Medulla oblongata (tissue), 1 donor: Measurements from ENCODE around the gene ASB14.

ENCODE experiments used
- DNase-seq: peaks from one replicate; pipeline ENCODE4 v3.0.0-alpha.2; 2015; ENCODE audit errors: extremely low spot score

ASB14 gene

DNA sequence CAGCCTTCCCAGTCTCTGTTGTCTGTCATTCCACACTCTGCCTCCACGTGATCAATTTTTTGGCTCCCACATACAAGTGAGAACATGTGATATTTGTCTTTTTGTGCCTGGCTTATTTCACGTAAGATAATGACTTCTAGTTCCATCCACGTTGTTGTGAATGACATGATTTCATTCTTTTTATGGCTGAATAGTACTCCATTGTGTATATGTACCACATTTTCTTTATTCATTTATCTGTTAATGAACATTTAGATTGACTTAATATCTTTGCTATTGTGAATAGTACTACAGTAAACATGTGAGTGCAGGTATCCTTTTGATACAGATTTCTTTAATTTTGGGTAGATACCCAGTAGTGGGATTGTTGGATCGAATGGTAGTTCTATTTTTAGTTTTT lies 31.4 kb downstream of the ASB14 start:
- DNase-seq: no peak

DNA sequence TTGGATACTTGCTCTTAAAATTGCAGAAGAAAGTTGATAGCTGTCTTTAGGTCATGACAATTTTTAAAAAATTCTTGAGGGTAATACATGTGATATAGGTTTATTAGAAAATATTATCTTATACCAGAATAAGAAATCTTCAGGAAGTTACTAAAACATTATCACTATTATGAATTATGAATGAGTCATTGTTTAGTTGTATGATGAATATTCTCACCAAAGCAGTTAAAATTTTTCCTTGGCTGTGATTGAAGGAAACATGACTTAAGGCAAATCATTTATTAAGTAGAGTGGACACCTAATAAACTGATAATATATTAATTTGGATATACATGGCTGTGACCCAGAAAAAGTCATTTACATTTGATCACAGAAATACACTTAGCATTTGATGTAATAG lies 34.8 kb downstream of the ASB14 start:
- DNase-seq: no peak

DNA sequence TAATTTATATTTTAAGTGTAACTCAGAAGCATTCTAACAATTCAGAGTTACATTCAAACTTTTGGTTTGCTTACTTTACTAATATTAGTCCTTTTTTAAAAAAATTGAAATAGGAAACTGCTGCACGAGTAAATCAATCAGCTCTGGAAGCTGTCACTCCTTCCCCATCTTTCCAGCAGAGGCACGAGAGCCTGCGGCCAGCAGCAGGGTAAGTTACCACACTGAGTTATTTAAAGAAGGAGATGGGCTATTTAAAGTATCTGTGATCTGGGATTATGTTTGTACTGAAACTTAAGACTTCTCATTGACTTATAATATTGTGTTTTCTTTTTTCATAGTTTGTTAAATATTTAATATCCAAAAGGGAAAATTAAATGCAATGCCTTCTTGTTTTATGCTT lies 35.6 kb downstream of the ASB14 start:
- no peak for DNase-seq

DNA sequence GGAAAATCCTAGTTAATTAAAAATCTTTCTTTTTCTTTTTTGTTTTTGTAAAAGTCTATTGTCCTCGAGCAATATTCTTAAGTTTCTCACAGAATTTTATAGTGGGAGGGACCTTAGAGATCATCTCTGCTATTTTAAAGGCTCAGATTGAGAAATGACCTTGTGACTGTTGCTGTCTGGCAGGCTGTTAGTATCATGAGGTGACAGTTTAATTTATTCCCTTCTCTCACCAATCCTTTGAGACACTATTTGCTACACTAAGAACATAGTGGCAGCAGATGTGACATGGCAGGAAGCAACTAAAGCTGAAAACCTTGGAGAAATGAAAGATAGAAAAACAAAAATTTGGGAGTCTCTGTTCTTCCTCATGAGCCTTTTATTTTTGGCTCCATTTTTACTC lies 40.1 kb downstream of the ASB14 start:
- DNase-seq: peak; percentile 14

DNA sequence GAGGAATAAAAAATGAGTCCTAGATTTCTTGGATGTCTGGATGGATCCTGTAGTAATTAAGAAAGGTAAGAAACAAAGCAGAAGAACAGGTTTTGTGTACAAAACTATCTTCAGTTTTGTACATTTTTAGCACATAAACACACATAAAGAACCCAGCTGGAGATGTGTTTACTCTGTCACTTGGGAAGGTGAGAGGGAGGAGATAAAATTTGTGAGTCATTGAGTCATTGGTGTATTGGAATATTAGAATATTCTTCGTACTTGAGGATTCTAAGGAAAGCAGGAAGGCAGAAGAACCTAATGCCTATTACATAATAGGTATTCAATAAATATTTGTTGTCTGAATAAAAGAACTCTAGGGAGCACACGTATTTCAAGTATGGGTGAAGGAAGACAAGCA lies 47.5 kb downstream of the ASB14 start:
- DNase-seq: no peak

DNA sequence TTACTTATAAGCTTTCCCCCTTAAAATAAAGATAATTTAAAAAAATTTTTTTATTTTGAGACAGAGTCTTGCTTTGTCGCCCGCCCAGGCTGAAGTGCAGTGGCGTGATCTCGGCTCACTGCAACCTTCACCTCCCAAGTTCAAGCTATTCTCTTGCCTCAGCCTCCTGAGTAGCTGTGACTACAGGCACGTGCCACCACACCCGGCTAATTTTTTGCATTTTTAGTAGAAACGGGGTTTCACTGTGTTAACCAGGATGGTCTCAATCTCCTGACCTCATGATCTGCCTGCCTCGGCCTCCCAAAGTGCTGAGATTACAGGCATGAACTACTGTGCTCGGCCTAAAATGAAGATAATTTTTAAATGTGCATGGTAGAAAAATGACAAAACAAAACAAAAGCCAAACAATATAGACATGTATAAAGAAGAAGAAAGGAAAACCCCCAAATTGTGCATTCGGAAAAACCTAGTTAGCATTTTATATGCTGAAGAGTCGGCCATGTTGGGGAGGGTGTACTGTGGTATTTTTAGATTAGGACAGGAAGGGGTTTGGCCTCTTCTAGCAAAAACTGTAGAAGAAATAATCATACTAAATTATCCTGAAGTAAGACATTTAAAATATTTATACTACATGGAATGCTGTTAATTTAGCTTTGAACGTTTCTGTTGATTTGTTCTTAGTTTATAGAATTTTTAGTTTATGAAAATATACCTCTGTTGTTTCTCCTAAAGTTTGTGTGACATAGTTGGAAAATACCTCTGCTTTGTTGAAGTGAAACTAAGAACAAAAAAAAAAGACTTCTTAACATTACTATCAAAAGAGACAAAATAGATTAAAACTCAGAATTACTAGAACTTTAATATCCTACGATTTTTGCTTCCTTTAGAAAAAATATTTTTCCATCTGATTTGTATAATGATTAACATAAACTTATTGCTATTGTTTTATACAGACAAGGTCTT lies 57.6 kb downstream of the ASB14 start:
- DNase-seq: no peak

DNA sequence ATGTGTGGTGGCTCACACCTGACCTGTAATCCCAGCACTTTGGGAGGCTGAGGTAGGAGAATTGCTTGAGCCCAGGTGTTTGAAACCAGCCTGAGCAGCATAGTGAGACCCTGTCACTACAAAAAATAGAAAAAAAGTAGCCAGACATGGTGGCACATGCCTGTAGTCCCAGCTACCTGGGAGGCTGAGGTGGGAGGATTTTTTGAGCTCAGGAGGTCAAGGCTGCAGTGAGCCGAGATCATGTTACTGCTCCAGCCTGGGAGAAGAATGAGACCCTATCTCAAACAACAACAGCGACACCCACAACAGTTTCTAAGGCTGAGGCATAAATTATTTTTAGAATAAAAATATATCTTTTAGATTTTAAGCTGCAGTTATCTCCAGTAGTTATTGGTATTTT lies 58.7 kb downstream of the ASB14 start:
- DNase-seq: no peak

DNA sequence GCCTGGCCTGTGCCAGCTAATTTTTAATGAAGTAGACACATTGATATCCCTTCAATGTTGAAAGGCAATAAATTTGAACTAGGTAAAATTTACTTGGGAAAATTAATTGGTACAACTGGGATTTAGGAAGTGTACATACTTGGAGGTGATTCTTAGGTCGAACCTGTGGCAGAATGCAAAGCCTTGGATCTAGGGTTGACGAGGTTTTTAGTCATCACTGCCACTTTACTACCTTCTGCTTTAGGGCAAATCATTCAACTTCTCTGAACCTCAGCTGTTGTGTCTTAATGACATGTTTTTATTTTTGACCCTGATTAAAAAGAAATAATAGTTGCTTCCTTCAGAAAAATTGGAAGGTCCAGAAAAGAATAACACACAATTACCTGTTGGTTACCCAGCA lies 62.5 kb downstream of the ASB14 start:
- DNase-seq: no peak

DNA sequence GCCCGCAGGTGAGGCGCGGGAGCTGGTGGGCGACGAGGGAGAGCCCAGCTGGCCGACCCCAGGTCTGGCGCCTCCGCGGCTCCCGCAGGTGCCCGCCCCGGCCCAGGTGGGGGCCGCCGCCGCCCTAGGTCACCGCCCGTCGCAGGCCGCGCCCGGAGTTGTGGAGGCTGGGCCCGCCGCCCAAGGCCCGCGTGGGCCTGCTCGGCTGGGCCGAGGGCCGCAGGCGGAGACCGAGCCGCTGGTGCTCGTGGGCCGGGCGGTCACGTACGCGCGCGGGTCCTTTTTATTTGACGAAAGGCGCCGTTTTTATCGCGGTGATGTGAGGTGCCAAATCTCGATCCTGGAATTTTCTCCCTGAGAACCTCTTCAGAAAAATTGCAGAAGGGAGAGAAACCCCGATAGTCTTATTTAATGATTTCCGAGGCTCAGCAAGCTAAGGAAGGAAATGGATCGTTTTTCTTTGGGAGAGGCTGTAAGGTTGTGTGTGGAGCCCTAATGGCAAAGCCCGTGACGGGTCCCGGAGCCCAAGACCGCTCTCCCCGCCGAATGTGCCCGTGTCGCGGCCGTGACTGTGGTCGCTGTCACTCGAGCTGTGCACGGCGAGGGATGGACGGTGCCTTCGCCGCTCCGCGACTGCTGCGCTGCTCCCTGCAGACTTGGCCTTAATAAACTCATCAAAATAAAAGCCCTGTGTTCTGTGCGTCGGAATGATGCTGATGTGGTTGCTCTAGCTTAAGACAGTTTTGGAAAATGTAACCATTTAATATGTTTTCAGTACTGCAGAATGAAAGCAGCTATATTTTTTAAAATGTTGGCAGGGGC lies 64.3 kb downstream of the ASB14 start:
- peak; percentile 73 for DNase-seq

DNA sequence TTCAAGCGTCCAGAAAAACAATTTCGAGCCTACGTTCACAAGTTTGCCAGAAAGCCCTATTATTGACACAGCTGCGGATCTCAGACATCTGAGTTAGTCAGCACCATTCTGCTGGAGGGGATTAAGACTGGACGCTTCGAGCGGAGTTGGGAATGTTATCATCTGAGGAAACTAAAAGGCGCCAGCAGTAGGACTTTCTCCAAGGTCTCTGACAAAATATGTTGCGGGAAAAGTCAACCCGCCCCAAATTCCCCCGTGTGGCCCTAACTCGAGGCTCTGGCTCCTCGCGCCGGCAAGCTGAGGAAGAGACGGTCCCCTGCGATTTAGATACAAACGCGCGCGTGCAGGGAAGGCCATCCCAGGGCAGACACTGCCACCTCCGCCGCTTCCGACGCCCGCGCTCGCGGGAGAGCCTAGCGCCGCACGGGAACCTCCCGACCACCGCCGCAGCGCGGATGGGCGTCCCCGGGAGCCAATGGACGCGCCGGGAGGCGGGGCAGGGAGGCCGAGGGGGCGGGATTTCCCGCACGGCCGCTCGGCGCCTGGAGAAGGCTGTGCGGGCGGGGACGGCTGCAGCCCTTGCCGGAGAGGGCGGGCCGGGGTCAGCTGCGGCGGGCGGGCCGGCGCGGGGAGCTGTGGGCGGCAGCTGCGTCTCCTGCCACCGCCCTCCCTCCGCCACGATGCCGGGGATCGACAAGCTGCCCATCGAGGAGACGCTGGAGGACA lies 65.1 kb downstream of the ASB14 start, which contains the start of gene APPL1:
Gene APPL1 (plus strand): TSS at position 526 of the 726 bp plus-strand sequence. CDS start 155 bp downstream, at position 681.
- DNase-seq: peak; percentile 97

DNA sequence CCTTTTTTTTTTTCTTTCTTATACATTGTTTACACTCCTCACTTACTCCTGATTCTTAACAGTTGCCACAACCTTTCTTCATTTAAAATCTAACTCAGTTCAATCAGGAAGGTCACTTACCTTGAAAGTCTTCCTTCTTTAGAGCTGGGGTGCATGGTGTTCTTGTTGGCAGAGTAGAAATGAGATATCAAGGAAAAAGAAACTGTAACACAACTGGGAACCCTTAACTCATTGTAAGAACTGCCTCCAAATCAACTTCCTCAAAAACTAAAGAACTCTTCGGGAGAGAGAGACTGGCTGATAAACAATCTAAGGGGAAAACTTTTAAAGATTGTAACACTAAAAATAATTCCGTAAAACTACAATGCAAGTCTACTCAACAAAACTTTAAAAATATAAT lies 66.3 kb downstream of the ASB14 start:
- DNase-seq: peak; percentile 26

DNA sequence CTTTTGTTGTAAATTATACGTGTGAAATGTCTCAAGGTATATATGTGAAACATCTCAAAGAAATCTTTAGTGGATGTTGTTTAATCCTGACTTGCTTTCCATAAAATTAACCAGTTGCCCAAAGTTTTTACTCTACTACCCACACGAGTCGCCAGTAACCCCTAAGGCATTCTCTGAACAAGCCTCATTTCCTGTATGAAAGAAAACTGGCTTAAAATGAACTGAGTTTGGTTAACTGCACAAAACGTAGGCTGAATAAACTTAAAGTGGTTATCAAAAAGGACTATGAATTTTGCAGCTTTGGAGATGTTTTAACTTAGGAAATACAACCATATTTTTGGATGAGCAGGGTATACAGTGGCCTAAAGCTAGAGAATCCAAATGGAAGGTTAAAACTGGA lies 67.6 kb downstream of the ASB14 start:
- DNase-seq: no peak

DNA sequence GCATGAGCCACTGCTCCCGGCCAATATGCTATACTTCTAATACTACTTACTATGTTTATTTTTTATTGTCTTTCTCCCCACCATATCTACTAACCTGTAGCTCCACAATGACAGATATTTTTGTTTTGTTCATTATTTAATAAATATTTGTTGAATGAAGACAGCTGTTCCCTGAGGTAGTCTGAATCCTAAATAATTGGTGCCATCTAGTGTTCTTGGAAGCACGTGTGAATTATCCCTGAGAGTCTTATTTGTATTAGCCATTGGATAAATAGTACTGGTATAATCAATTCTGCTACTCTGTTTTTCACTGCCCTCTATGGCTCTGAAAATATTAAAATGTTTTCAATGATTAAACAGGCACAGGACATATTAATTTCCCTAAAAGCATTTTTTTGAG lies 70.6 kb downstream of the ASB14 start:
- peak; percentile 26 for DNase-seq
